HepG2 (cell line): ENCODE data around the gene LARP4. TPM values are rescaled to one million over a fixed set of nuclear protein-coding genes. Genes with fewer than 3 reads are reported as not detected.

ENCODE experiments used
- ARNTL ChIP-seq: sonication (generic); formaldehyde crosslinking; IDR thresholded peaks from 2 replicates; pipeline ENCODE4 v1.4.0; 2020; ENCODE audit warnings: mild to moderate bottlenecking, missing genetic modification reagents
- ASH2L ChIP-seq: fragments of 300-600, 200-600 bp; sonication (generic); IDR thresholded peaks from 2 replicates; pipeline ENCODE4 v1.7.0; 2017; ENCODE audit warnings: low read depth, mild to moderate bottlenecking, moderate library complexity, mixed read lengths, low read length; ENCODE audit not compliant: insufficient read length
- BRCA1 ChIP-seq: sonication (generic); formaldehyde crosslinking; IDR thresholded peaks from 2 replicates; pipeline ENCODE4 v1.4.0; 2020; ENCODE audit warnings: missing genetic modification reagents
- CHCHD3 ChIP-seq: sonication (generic); formaldehyde crosslinking; IDR thresholded peaks from 2 replicates; pipeline ENCODE4 v1.8.0; 2022; ENCODE audit warnings: mild to moderate bottlenecking, missing genetic modification reagents, moderate library complexity
- ELF1 ChIP-seq: sonication (generic); formaldehyde crosslinking; IDR thresholded peaks from 2 replicates; pipeline ENCODE4 v1.4.0; 2020; ENCODE audit warnings: missing genetic modification reagents
- ETV6 ChIP-seq: sonication (generic); formaldehyde crosslinking; conservative IDR thresholded peaks from 2 replicates; pipeline ENCODE4 v1.4.0; 2020; ENCODE audit warnings: missing genetic modification reagents
- GFI1 ChIP-seq: sonication (generic); formaldehyde crosslinking; IDR thresholded peaks from 2 replicates; pipeline ENCODE4 v1.5.0; 2020; ENCODE audit warnings: missing genetic modification reagents, mild to moderate bottlenecking, borderline replicate concordance
- GPN1 ChIP-seq: sonication (generic); formaldehyde crosslinking; IDR thresholded peaks from 2 replicates; pipeline ENCODE4 v1.5.1; 2020; ENCODE audit warnings: missing genetic modification reagents, borderline replicate concordance
- HES4 ChIP-seq: sonication (generic); formaldehyde crosslinking; IDR thresholded peaks from 2 replicates; pipeline ENCODE4 v1.9.0; 2021; ENCODE audit warnings: mild to moderate bottlenecking, missing genetic modification reagents, borderline replicate concordance
- HIC2 ChIP-seq: sonication (generic); formaldehyde crosslinking; IDR thresholded peaks from 2 replicates; pipeline ENCODE4 v1.9.0; 2022; ENCODE audit warnings: low read depth, missing genetic modification reagents
- HNRNPH1 ChIP-seq: fragments of 200-400 bp; formaldehyde crosslinking; optimal IDR thresholded peaks from 2 replicates; pipeline ENCODE3; 2017; ENCODE audit warnings: mild to moderate bottlenecking, low read depth, low read length
- KLF11 ChIP-seq: IDR thresholded peaks from 2 replicates; pipeline ENCODE4 v1.6.1; 2016; ENCODE audit warnings: missing compliant biosample characterization
- MTA1 ChIP-seq: sonication (generic); formaldehyde crosslinking; IDR thresholded peaks from 2 replicates; pipeline ENCODE4 v1.4.0; 2020; ENCODE audit warnings: missing genetic modification reagents, mild to moderate bottlenecking, borderline replicate concordance
- NKX3-1 ChIP-seq: sonication (generic); formaldehyde crosslinking; IDR thresholded peaks from 2 replicates; pipeline ENCODE4 v1.5.0; 2020; ENCODE audit warnings: missing genetic modification reagents
- NONO ChIP-seq, 2 experiments: fragments of 450-650 bp in 1 of 2; sonication (generic) in 1 of 2; formaldehyde crosslinking in 1 of 2; IDR thresholded peaks in 1 of 2; conservative IDR thresholded peaks in 1 of 2; 2 replicates each; pipeline versions ENCODE4 v1.6.1 to v1.8.0; 2017 to 2022; ENCODE audit warnings: mild to moderate bottlenecking in 1 of 2, missing genetic modification reagents in 1 of 2, moderate library complexity in 1 of 2
- PHF5A ChIP-seq: IDR thresholded peaks from one replicate; pipeline ENCODE4 v1.6.1; 2018; ENCODE audit warnings: low read depth, missing genetic modification reagents; ENCODE audit not compliant: unreplicated experiment
- RAD51 ChIP-seq: fragments of 450-650 bp; IDR thresholded peaks from 2 replicates; pipeline ENCODE4 v1.6.1; 2016; ENCODE audit warnings: borderline replicate concordance
- REXO4 ChIP-seq: sonication (generic); formaldehyde crosslinking; IDR thresholded peaks from 2 replicates; pipeline ENCODE4 v1.8.0; 2022; ENCODE audit warnings: missing genetic modification reagents, mild to moderate bottlenecking, borderline replicate concordance
- RNF2 ChIP-seq: fragments of 450-650 bp; conservative IDR thresholded peaks from 2 replicates; pipeline ENCODE4 v1.6.1; 2016; ENCODE audit warnings: low read depth
- SRSF1 ChIP-seq: fragments of 200-400 bp; formaldehyde crosslinking; optimal IDR thresholded peaks from 2 replicates; pipeline ENCODE3; 2017; ENCODE audit warnings: mild to moderate bottlenecking, low read depth, low read length, moderate library complexity
- YEATS2 ChIP-seq: sonication (generic); formaldehyde crosslinking; IDR thresholded peaks from 2 replicates; pipeline ENCODE4 v1.4.0; 2020; ENCODE audit warnings: missing genetic modification reagents, borderline replicate concordance
- ZFP90 ChIP-seq: sonication (generic); formaldehyde crosslinking; IDR thresholded peaks from 2 replicates; pipeline ENCODE4 v1.8.0; 2022; ENCODE audit warnings: missing genetic modification reagents, mild to moderate bottlenecking, inconsistent platforms, borderline replicate concordance
- ZNF484 ChIP-seq: sonication (generic); formaldehyde crosslinking; IDR thresholded peaks from 2 replicates; pipeline ENCODE4 v1.5.1; 2020; ENCODE audit warnings: mild to moderate bottlenecking, low read depth, missing genetic modification reagents, borderline replicate concordance
- ZNF672 ChIP-seq: sonication (generic); formaldehyde crosslinking; IDR thresholded peaks from 2 replicates; pipeline ENCODE4 v1.8.1; 2022; ENCODE audit warnings: missing genetic modification reagents
- polyA plus RNA-seq, 8 experiments: library from polyadenylated mRNA; depleted of rRNA in 3 of 8; stranded (reverse) in 7 of 8; unstranded in 1 of 8; fragments of >200 nt; fragmentation: Illumina TruSeq in 4 of 8; extraction: Trizol in 4 of 8; gene quantifications; 2 replicates each; pipeline versions ENCODE4 v1.2.1 to v1.2.3, GENCODE V29; 2011 to 2016; ENCODE audit warnings: low read depth in 4 of 8, missing spikeins in 1 of 8, mixed read lengths in 1 of 8; ENCODE audit not compliant: insufficient read depth in 1 of 8
- total RNA-seq, 5 experiments: library from RNA; depleted of rRNA; stranded (reverse); fragments of >200 nt; fragmentation: Illumina TruSeq; extraction: Trizol; gene quantifications; 2 replicates each; pipeline ENCODE4 v1.2.3, GENCODE V29; 2016; ENCODE audit warnings: low read depth in 1 of 5
- TF ChIP-seq, protein P1 (sequence below): sonication (generic); formaldehyde crosslinking; conservative IDR thresholded peaks from 2 replicates; pipeline ENCODE4 v1.8.0; 2022; ENCODE audit warnings: low read depth, missing genetic modification reagents
- TF ChIP-seq, protein P2 (sequence below): sonication (generic); formaldehyde crosslinking; IDR thresholded peaks from 2 replicates; pipeline ENCODE4 v1.4.0; 2020; ENCODE audit warnings: mild to moderate bottlenecking, missing genetic modification reagents

LARP4 gene
- total and polyA plus RNA-seq, 2 of the 13 experiments (the other 11 are each of a cell fraction or from before 2014, with no cell fraction given), result 16.4 to 42.7 TPM

DNA sequence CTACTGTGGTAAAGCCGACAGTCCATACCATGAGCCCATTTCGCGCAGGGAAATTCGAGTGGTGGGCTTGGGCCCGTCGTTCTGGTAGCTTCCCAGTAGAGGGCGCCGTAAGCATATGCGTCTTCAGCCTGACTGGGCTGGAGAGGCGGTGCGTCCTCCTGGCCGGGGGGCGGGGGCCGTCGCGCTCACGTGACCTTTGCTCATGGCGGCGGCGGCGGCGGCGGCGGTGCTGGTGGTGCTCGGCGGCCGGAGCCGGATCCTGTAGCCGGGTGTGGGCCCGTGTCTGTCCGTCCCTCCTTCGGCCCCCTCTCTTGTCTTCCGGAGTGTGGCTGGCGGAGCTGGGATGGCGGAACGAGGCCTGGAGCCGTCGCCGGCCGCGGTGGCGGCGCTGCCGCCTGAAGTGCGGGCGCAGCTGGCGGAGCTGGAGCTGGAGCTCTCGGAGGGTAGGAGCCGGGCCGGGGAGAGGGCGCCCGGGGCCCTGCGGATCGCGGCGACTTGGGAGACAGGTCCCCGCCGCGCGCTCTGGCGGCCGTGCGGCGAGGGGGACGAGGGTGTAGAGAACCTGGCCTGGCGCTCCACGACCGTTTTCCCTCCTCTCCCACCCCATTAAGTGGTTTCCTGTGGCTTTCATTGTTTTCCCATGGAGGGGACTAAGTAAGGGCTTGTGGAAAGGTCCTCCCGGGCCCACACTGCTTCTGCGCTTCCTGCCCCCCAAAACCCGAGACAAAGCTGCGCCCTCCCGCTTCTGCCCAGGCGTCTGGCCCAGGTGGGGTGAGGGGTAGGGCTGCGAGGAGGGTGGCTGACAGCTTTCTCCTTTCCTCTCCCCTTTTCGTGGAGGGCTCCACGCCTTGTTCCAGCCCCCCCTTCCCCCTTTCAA is 104.4 kb downstream of the LARP4 start, which contains the start of gene DIP2B (continued):
- TF ChIP-seq ASH2L (peak; percentile 91), BRCA1 (no peak), REXO4 (CRISPR knock-in tag) (no peak), RNF2 (no peak), HES4 (peak; percentile 79), GFI1 (CRISPR knock-in tag) (peak; percentile 61; the same call in 1 of the 2 replicates), PHF5A (no peak), ARNTL (no peak), ZNF484 (CRISPR knock-in tag) (no peak), HIC2 (CRISPR knock-in tag) (no peak), HNRNPH1 (no peak), RAD51 (peak; percentile 70; the same call in 1 of the 2 replicates), YEATS2 (CRISPR knock-in tag) (peak; percentile 46; the same call in 1 of the 2 replicates), ELF1 (CRISPR knock-in tag) (no peak), NKX3-1 (CRISPR knock-in tag) (no peak), MTA1 (CRISPR knock-in tag) (no peak), GPN1 (CRISPR knock-in tag) (no peak), SRSF1 (no peak), KLF11 (CRISPR knock-in tag) (no peak), ZNF672 (CRISPR knock-in tag) (no peak), CHCHD3 (CRISPR knock-in tag) (no peak), NONO (IDR thresholded peaks at IDR 0.05) (no peak), NONO (CRISPR knock-in tag; conservative IDR thresholded peaks at IDR 0.05) (peak; percentile 42; the same call in 1 of the 2 replicates), ETV6 (CRISPR knock-in tag) (no peak; the same call in 1 of the 2 replicates), ZFP90 (no peak)
- TF ChIP-seq, protein P1, sequence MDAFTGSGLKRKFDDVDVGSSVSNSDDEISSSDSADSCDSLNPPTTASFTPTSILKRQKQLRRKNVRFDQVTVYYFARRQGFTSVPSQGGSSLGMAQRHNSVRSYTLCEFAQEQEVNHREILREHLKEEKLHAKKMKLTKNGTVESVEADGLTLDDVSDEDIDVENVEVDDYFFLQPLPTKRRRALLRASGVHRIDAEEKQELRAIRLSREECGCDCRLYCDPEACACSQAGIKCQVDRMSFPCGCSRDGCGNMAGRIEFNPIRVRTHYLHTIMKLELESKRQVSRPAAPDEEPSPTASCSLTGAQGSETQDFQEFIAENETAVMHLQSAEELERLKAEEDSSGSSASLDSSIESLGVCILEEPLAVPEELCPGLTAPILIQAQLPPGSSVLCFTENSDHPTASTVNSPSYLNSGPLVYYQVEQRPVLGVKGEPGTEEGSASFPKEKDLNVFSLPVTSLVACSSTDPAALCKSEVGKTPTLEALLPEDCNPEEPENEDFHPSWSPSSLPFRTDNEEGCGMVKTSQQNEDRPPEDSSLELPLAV (CRISPR knock-in tag), result no peak
- TF ChIP-seq, protein P2, sequence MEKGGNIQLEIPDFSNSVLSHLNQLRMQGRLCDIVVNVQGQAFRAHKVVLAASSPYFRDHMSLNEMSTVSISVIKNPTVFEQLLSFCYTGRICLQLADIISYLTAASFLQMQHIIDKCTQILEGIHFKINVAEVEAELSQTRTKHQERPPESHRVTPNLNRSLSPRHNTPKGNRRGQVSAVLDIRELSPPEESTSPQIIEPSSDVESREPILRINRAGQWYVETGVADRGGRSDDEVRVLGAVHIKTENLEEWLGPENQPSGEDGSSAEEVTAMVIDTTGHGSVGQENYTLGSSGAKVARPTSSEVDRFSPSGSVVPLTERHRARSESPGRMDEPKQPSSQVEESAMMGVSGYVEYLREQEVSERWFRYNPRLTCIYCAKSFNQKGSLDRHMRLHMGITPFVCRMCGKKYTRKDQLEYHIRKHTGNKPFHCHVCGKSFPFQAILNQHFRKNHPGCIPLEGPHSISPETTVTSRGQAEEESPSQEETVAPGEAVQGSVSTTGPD (CRISPR knock-in tag), result no peak
